Progenitor cell of endocrine pancreas (in vitro differentiated cells): ENCODE results near the gene EPB41L4B. TPM values are rescaled to one million over a fixed set of nuclear protein-coding genes. Genes with fewer than 3 reads are reported as not detected.
"Not testable (repeated sequence)": the region's sequence is repeated elsewhere in the genome, so short reads cannot be mapped to it uniquely, and the experiment has no call there.

Source experiments
- DNase-seq: peaks from one replicate; pipeline ENCODE4 v3.0.0; 2021; ENCODE audit warnings: low spot score; ENCODE audit not compliant: unreplicated experiment
- H3K27ac Mint-ChIP-seq: 2 replicates; pipeline ENCODE4 v1.8.0; 2021; ENCODE audit warnings: mild to moderate bottlenecking, moderate library complexity, mixed read lengths
- H3K27me3 Mint-ChIP-seq: 2 replicates; pipeline ENCODE4 v1.8.0; 2021; ENCODE audit warnings: mixed read lengths
- H3K36me3 Mint-ChIP-seq: 2 replicates; pipeline ENCODE4 v1.8.0; 2022; ENCODE audit warnings: mixed read lengths; ENCODE audit not compliant: insufficient read depth
- H3K4me1 Mint-ChIP-seq: 2 replicates; pipeline ENCODE4 v1.8.0; 2021; ENCODE audit warnings: low read depth, mixed read lengths
- H3K4me3 Mint-ChIP-seq: 2 replicates; pipeline ENCODE4 v1.8.0; 2021; ENCODE audit warnings: low read depth, mild to moderate bottlenecking, moderate library complexity, mixed read lengths
- H3K9me3 Mint-ChIP-seq: 2 replicates; pipeline ENCODE4 v1.8.0; 2021; ENCODE audit warnings: low read depth, mixed read lengths
- long read RNA-seq: library from polyadenylated mRNA; unstranded; transcript quantifications from one replicate; pipeline ENCODE4 v2.0.0, GENCODE V29; 2020
- total RNA-seq: library from RNA; stranded (reverse); gene quantifications from 2 replicates; pipeline ENCODE4 v1.2.1, GENCODE V29; 2021
- TF ChIP-seq, protein P1 (sequence below): fragments of 200-600 bp; sonication (generic); IDR thresholded peaks from one replicate; pipeline ENCODE4 v1.5.0; 2021; ENCODE audit warnings: antibody characterized with exemption, mild to moderate bottlenecking; ENCODE audit not compliant: unreplicated experiment

EPB41L4B gene
- total RNA-seq, result 7.7 and 7.8 TPM in 2 replicates
- long read RNA-seq, full-length matches to known transcripts, result 1 of 1 reads
- long read RNA-seq, partial matches to known transcripts, result 0 of 1 reads
- long read RNA-seq, other reads (novel, unspliced or antisense), result 0 of 1 reads

GRCh38 chr9:109320742-109321448, at the start of gene EPB41L4B:
TSS of gene EPB41L4B (minus strand) at chr9:109321059. CDS start at chr9:109320446, 613 bp downstream.
- Mint-ChIP-seq H3K4me3 (peak within 1 kb of the TSS; percentile 80), H3K27ac (peak within 1 kb of the TSS; percentile 81), H3K4me1 (peaks cover 10% of the 10 kb centered on the region), H3K36me3 (no peaks in the 10 kb centered on the region), H3K27me3 (peaks cover 42% of the 10 kb centered on the region), H3K9me3 (no peaks in the 10 kb centered on the region)
- DNase-seq, result peak; percentile 96
- TF ChIP-seq, protein P1, sequence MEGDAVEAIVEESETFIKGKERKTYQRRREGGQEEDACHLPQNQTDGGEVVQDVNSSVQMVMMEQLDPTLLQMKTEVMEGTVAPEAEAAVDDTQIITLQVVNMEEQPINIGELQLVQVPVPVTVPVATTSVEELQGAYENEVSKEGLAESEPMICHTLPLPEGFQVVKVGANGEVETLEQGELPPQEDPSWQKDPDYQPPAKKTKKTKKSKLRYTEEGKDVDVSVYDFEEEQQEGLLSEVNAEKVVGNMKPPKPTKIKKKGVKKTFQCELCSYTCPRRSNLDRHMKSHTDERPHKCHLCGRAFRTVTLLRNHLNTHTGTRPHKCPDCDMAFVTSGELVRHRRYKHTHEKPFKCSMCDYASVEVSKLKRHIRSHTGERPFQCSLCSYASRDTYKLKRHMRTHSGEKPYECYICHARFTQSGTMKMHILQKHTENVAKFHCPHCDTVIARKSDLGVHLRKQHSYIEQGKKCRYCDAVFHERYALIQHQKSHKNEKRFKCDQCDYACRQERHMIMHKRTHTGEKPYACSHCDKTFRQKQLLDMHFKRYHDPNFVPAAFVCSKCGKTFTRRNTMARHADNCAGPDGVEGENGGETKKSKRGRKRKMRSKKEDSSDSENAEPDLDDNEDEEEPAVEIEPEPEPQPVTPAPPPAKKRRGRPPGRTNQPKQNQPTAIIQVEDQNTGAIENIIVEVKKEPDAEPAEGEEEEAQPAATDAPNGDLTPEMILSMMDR, result peak; percentile 99

DNA sequence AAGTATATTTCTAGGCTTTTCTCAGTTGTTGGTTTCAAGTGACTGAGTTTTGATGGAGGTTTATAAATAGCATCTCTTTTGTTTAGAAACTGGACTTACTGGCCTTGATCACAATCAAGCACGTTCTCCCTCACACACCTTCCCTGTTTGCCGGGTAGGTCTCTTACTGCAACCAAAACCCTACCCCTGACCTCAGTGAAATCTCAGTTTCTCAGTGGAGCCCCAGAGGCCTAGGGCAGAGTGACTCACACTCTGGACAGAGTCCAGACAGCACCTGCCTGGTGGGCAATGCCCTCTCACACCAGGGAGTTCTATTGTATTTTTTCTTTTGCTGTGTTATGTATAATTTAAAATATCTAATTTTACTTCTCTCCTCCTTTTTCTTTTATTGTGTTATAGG, 48.4 kb upstream of the EPB41L4B start:
- TF ChIP-seq, protein P1, result no peak
- peaks cover 8% of the 10 kb centered on the region for H3K9me3 Mint-ChIP-seq
- no peak for DNase-seq
- H3K36me3 Mint-ChIP-seq, result no peaks in the 10 kb centered on the region
- H3K27me3 Mint-ChIP-seq, result no peaks in the 10 kb centered on the region
- no peaks in the 10 kb centered on the region for H3K4me1 Mint-ChIP-seq
- no peak overlapping the region for H3K4me3 Mint-ChIP-seq
- H3K27ac Mint-ChIP-seq, result no peak overlapping the region

GRCh38 chr9:109360771-109361170, 39.9 kb upstream of the EPB41L4B start:
- TF ChIP-seq, protein P1, result no peak

DNA sequence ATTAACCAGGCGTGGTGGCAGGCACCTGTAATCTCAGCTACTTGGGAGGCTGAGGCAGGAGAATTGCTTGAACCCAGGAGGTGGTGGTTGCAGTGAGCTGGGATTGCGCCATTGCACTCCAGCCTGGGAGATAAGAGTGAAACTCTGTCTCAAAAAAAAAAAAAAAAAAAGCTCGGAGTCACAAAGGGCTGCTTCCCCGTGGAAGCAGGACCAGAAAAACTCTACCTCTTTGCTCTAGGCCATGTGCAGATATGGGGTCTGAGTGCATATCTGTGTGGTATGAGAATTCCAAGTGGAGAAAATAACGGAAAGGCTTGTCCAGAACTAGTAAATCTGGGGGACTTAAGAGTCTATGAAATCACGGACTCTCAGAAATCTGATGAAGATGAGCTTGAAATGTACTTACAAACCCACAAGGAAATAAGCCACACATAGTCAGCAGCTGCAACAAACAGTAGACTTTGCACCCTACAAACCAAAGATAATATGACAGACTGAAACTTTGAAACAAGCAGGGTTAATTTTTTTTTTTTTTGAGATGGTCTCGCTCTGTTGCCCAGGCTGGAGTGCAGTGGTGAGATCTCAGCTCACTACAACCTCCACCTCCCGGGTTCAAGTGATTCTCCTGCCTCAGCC, 38.2 kb upstream of the EPB41L4B start:
- not testable (repeated sequence) for H3K27ac Mint-ChIP-seq, H3K4me1 Mint-ChIP-seq, DNase-seq, H3K27me3 Mint-ChIP-seq, H3K9me3 Mint-ChIP-seq, H3K36me3 Mint-ChIP-seq, H3K4me3 Mint-ChIP-seq

More at GRCh38 chr9:109360771-109361170, 39.9 kb upstream of the EPB41L4B start:
- H3K36me3 Mint-ChIP-seq, result no peaks in the 10 kb centered on the region
- no peak for DNase-seq
- H3K27me3 Mint-ChIP-seq, result no peaks in the 10 kb centered on the region
- no peaks in the 10 kb centered on the region for H3K4me1 Mint-ChIP-seq
- no peaks in the 10 kb centered on the region for H3K9me3 Mint-ChIP-seq
- H3K27ac Mint-ChIP-seq, result no peak overlapping the region
- no peak overlapping the region for H3K4me3 Mint-ChIP-seq

GRCh38 chr9:109355564-109356297, 34.9 kb upstream of the EPB41L4B start:
- Mint-ChIP-seq H3K27me3 (no peaks in the 10 kb centered on the region), H3K36me3 (no peaks in the 10 kb centered on the region), H3K9me3 (peaks cover 3% of the 10 kb centered on the region), H3K27ac (no peak overlapping the region), H3K4me3 (no peak overlapping the region), H3K4me1 (no peaks in the 10 kb centered on the region)
- TF ChIP-seq, protein P1, result no peak
- no peak for DNase-seq
